Fibroblast of lung (primary cell): Measurements from ENCODE around the gene CXCL8. TPM values are rescaled to one million over a fixed set of nuclear protein-coding genes. Genes with fewer than 3 reads are reported as not detected.

Experiments
- DNase-seq, 2 donors: peaks; one replicate each; pipeline versions ENCODE4 v3.0.0 to v3.0.0-alpha.2; 2010; ENCODE audit warnings: low read depth in 2 of 2
- H2AFZ ChIP-seq: 2 replicates; pipeline ENCODE4 v1.5.1; 2012; ENCODE audit warnings: low read length, control low read depth, inconsistent platforms
- H3K27ac ChIP-seq: 2 replicates; pipeline ENCODE4 v1.5.1; 2011; ENCODE audit warnings: low read length, control low read depth; ENCODE audit not compliant: insufficient read depth
- H3K27me3 ChIP-seq: 2 replicates; pipeline ENCODE4 v1.5.1; 2011; ENCODE audit warnings: mild to moderate bottlenecking, low read length; ENCODE audit not compliant: control insufficient read depth, insufficient read depth
- H3K36me3 ChIP-seq: 2 replicates; pipeline ENCODE4 v1.5.1; 2011; ENCODE audit warnings: low read length; ENCODE audit not compliant: control insufficient read depth, insufficient read depth
- H3K4me1 ChIP-seq: 2 replicates; pipeline ENCODE4 v1.5.1; 2011; ENCODE audit warnings: low read length; ENCODE audit not compliant: control insufficient read depth, insufficient read depth; ENCODE audit errors: extremely low read depth
- H3K4me2 ChIP-seq: 2 replicates; pipeline ENCODE4 v1.5.1; 2011; ENCODE audit warnings: low read length, control low read depth; ENCODE audit not compliant: insufficient read depth; ENCODE audit errors: extremely low read depth
- H3K4me3 ChIP-seq, 4 experiments: fragments of 200-600 bp in 1 of 4; sonication (generic) in 1 of 4; replicated peaks in 1 of 4; 2 replicates each; pipeline ENCODE4 v1.5.1; 2011 to 2016; ENCODE audit warnings: low read length in 4 of 4, low read depth in 3 of 4, mild to moderate bottlenecking in 3 of 4, control low read depth in 2 of 4, inconsistent platforms in 1 of 4, mixed read lengths in 1 of 4; ENCODE audit not compliant: insufficient read depth in 1 of 4; ENCODE audit errors: control extremely low read depth in 1 of 4
- H3K79me2 ChIP-seq: 2 replicates; pipeline ENCODE4 v1.5.1; 2012; ENCODE audit warnings: mild to moderate bottlenecking, low read length, inconsistent platforms; ENCODE audit not compliant: control insufficient read depth, insufficient read depth
- H3K9ac ChIP-seq: 2 replicates; pipeline ENCODE4 v1.5.1; 2011; ENCODE audit warnings: mild to moderate bottlenecking, low read length, control low read depth; ENCODE audit not compliant: insufficient read depth
- H3K9me3 ChIP-seq: 2 replicates; pipeline ENCODE4 v1.5.1; 2012; ENCODE audit warnings: low read depth, low read length; ENCODE audit not compliant: control insufficient read depth, insufficient read depth
- H4K20me1 ChIP-seq: 2 replicates; pipeline ENCODE4 v1.5.1; 2011; ENCODE audit warnings: low read length; ENCODE audit not compliant: control insufficient read depth, insufficient read depth; ENCODE audit errors: extremely low read depth
- CTCF ChIP-seq, 2 donors: IDR thresholded peaks in 1 of 2; conservative IDR thresholded peaks in 1 of 2; 1 replicate in 1 of 2; 2 replicates in 1 of 2; pipeline ENCODE4 v1.5.1; 2011 to 2012; ENCODE audit warnings: low read length in 2 of 2, control low read depth in 1 of 2, inconsistent platforms in 1 of 2, low read depth in 1 of 2, mild to moderate bottlenecking in 1 of 2
- EZH2 ChIP-seq: IDR thresholded peaks from 2 replicates; pipeline ENCODE4 v1.5.1; 2012; ENCODE audit warnings: low read length, control low read depth, mild to moderate bottlenecking; ENCODE audit errors: missing control alignments
- polyA plus RNA-seq, 2 donors: library from polyadenylated mRNA; depleted of rRNA in 1 of 2; stranded (reverse) in 1 of 2; unstranded in 1 of 2; fragments of >200 nt; gene quantifications; 2 replicates each; pipeline ENCODE4 v1.2.1, GENCODE V29; 2011 to 2012; ENCODE audit warnings: missing spikeins in 1 of 2
- total RNA-seq: library from RNA; depleted of rRNA; stranded (reverse); fragments of >200 nt; gene quantifications from 2 replicates; pipeline ENCODE4 v1.2.1, GENCODE V29; 2014

Gene CXCL8
- total and polyA plus RNA-seq, 2 donors (not counting 1 experiment from before 2014, with no cell fraction given), result 1.3 to 1.4 TPM

GRCh38 chr4:73730867-73731266, 9.5 kb upstream of the CXCL8 start:
- Histone ChIP-seq H2AFZ (no peak overlapping the region), H3K27ac (no peak overlapping the region), H4K20me1 (no peaks in the 10 kb centered on the region), H3K4me2 (no peak overlapping the region), H3K4me3 (no peak overlapping the region), H3K79me2 (no peaks in the 10 kb centered on the region), H3K9me3 (no peaks in the 10 kb centered on the region), H3K4me1 (peaks cover 9% of the 10 kb centered on the region), H3K9ac (no peak overlapping the region), H3K27me3 (no peaks in the 10 kb centered on the region), H3K36me3 (no peaks in the 10 kb centered on the region)
- TF ChIP-seq EZH2, result no peak
- TF ChIP-seq CTCF (conservative IDR thresholded peaks at IDR 0.05 in 1 of 2, IDR thresholded peaks at IDR 0.05 in 1 of 2; ENCODE audit: low read depth in 1 of 2, low read length in 2 of 2), result no peak
- no peak for DNase-seq

DNA sequence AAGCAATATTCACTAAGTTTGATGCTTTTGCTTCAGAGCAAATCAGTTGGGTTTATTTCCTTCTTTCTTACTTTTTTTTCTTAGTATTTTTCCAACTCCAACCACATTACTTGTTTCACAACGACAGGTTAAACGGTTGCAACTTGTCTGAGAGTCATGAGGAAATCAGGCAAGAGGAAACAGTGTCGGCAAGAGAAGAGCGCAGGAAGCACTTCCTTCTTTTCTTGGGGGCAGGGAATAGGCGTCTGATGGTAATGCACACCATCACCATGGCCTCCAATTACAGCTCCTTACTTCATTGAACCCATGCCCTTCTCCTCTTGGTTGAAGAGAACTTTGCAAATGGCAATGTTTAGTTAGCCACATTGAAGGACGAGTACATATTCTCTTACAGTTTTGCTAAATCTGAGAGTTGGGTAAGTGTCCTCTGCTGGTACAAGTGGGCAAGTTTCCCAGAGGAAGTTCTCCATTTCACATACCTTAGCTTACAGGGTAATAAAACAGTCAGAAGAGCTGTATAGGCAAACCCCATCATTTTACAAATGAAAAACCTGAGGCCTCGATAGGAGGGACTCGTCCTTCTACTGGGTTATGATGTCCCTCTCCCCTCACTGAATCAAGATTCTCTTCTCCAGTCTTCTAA, 8.3 kb upstream of the CXCL8 start:
- Histone ChIP-seq H3K9me3 (no peaks in the 10 kb centered on the region), H3K9ac (no peak overlapping the region), H3K4me1 (peaks cover 5% of the 10 kb centered on the region), H3K4me2 (no peak overlapping the region), H3K79me2 (no peaks in the 10 kb centered on the region), H2AFZ (no peak overlapping the region), H3K36me3 (no peaks in the 10 kb centered on the region), H3K27ac (no peak overlapping the region), H3K4me3 (no peak overlapping the region), H4K20me1 (no peaks in the 10 kb centered on the region), H3K27me3 (no peaks in the 10 kb centered on the region)
- no peak for DNase-seq
- TF ChIP-seq CTCF (conservative IDR thresholded peaks at IDR 0.05 in 1 of 2, IDR thresholded peaks at IDR 0.05 in 1 of 2; ENCODE audit: low read depth in 1 of 2, low read length in 2 of 2) (no peak), EZH2 (no peak)

- Histone ChIP-seq H3K4me1 (peaks cover 5% of the 10 kb centered on the region), H3K4me2 (no peak overlapping the region), H3K4me3 (no peak overlapping the region), H3K27ac (no peak overlapping the region), H3K79me2 (no peaks in the 10 kb centered on the region), H2AFZ (no peak overlapping the region), H3K36me3 (no peaks in the 10 kb centered on the region), H3K27me3 (no peaks in the 10 kb centered on the region), H3K9ac (no peak overlapping the region), H3K9me3 (no peaks in the 10 kb centered on the region), H4K20me1 (no peaks in the 10 kb centered on the region)
- DNase-seq, result no peak
- TF ChIP-seq CTCF (conservative IDR thresholded peaks at IDR 0.05 in 1 of 2, IDR thresholded peaks at IDR 0.05 in 1 of 2; ENCODE audit: low read depth in 1 of 2, low read length in 2 of 2), result no peak
- no peak for TF ChIP-seq EZH2
Measured at GRCh38 chr4:73732759-73733431, 7.5 kb upstream of the CXCL8 start.
